ENCODE results near the gene DDX60.
"Not testable (repeated sequence)": the region's sequence is repeated elsewhere in the genome, so short reads cannot be mapped to it uniquely, and the experiment has no call there.

The DDX60 gene

GRCh38 chr4:168293386-168293975 lies 25.1 kb downstream of the DDX60 start:
- no peak for DNase-seq

GRCh38 chr4:168291242-168291641 lies 27.3 kb downstream of the DDX60 start:
- DNase-seq, result no peak

- DNase-seq, result not testable (repeated sequence)
Observed at GRCh38 chr4:168285850-168286249, 32.7 kb downstream of the DDX60 start.

- DNase-seq, result no peak
Observed at GRCh38 chr4:168279556-168279955, 39.0 kb downstream of the DDX60 start.

GRCh38 chr4:168275836-168276235 lies 42.7 kb downstream of the DDX60 start:
- no peak for DNase-seq

- no peak for DNase-seq
Observed at GRCh38 chr4:168274871-168275270, 43.7 kb downstream of the DDX60 start.

DNA sequence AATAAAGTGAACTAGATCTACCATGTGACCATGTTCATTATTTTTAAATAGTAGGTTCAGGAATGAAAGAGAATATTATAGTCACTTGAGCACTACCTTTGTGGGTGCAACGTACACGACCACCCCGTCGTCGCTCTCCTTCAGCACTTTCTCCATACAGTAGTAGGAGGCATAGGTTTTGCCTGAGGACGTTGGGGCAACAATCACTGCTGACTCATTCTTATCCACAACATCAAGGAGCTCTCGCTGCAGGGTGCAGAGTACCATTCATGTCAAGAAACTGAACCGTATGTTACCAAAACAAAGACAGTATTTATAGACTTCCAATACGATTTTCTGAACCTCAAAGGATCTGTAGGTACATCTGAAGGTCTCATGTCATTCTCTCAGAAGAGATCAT lies 44.7 kb downstream of the DDX60 start:
- DNase-seq, result peak; percentile 4

- peak; percentile 2 for DNase-seq
Observed at GRCh38 chr4:168272488-168272887, 46.1 kb downstream of the DDX60 start.

GRCh38 chr4:168269896-168270295 lies 48.7 kb downstream of the DDX60 start:
- DNase-seq, result no peak

- DNase-seq, result no peak
Observed at GRCh38 chr4:168265327-168265726, 53.2 kb downstream of the DDX60 start.

DNA sequence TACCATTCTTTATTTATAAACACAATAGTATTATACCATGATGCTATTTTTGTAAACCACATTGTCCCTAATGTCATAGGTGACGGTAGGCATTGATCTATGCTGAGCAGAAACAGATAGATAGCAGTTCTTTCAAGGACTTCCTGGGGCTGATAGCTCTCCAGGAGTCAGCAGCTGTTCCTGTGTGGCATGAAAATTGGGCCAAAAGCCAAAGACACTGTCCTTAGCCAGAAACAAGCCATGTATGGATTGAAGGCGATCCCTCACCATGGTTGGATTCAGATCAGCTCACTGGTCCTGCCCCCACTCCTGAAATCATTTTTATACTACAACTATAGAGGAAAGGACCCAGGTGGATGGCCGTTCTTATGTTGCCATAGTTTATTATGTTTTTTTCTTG lies 53.6 kb downstream of the DDX60 start:
- no peak for DNase-seq

DNA sequence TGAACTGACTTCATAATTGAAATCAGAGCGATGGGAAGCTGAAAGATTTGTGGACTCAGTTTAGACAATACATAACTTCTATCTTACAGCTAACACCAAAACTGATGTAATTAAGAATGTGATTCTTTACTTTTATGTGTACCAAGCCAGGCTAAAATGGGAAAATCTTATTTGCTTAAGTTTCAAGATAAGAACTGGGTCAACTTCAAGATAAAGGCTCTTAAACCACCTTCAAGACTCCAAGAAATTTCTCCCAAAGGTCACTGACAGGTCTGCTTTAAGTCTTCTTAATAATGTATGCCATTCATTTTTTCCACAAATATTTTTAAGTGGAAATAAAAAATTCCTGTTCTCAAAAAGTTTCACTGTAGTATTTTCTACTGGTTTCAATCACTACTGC lies 55.5 kb downstream of the DDX60 start:
- no peak for DNase-seq

- no peak for DNase-seq
Observed at GRCh38 chr4:168259096-168259495, 59.5 kb downstream of the DDX60 start.

DNA sequence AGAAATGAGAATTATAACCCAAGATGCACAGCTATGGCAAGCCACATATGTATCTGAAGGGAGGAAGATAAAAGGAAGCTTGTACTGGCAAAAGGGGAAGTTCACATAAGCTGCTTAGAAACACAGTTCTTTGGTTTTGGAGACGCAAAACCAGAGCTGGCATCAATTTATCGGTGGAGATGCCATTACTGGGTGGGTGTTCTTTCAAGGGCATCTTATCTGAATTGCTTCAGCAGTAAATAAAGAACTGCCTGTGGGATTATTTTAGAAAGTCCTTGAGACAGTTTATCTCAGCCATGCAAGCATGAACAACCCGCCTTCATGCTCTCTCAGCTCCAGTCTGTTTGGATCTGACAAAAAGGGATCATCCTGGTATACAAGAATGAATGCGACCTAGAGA lies 60.8 kb downstream of the DDX60 start:
- no peak for DNase-seq

DNA sequence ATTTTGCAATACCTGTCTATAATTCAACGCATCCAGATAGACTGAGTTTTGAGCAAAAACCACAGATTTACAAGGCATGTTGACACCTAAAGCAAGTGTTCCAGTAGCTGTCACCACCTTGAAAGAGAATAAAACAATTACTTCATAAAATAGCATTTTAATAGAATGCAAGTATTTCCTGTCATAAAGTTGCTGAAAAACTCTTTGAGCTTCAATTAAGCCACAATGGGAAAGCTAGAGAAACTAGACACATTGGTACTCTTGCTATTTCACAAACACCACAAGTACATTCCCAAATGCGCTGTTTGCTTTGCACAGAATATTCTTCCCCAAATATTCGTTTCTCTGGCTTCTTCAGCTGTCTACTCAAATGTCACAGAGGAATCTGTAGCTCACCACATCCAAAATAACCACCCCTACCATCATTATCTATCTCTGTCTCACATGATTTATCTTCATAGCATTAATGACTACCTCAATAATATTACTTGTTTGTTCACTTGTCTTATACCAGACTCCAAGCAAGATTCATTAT lies 70.3 kb downstream of the DDX60 start:
- DNase-seq, result no peak

DNA sequence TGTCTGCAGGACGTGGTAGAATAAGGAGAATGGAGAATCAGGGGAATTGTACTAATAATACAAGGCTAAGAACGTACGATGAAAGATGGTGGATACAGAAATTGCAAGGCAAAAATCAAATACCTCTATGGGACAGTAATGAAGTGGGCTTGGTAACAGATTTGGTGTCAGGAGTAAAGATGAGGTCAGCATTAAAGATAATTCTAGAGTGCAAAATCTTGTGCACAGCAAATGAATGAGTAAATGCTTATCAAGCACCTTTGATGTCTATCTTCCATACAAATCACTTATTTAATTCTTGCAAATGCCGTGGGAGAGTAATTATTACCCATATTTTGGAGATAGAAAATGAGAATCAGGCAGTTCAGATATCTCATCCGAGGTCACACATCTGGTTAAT lies 70.9 kb downstream of the DDX60 start:
- no peak for DNase-seq

DNA sequence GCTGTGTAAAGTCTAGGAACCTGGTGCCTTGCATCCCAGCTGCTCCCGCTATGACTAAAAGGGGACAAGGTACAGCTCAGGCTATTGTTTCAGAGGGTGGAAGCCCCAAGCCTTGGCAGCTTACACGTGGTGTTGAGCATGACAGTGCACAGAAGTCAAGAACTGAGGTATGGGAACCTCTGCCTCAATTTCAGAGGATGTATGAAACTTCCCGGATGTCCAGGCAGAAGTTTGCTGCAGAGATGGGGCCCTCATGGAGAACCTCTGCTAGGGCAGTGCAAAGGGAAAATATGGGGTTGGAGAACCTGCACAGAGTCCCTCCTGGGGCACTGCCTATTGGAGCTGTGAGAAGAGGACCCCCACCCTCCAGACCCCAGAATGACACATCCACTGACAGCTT lies 76.6 kb downstream of the DDX60 start:
- peak; percentile 2 for DNase-seq

- no peak for DNase-seq
Observed at GRCh38 chr4:168240821-168241220, 77.7 kb downstream of the DDX60 start.

GRCh38 chr4:168221301-168221700 lies 97.3 kb downstream of the DDX60 start:
- DNase-seq, result no peak

- DNase-seq, result no peak
Observed at GRCh38 chr4:168220893-168221292, 97.7 kb downstream of the DDX60 start.

GRCh38 chr4:168218645-168219044 lies 99.9 kb downstream of the DDX60 start:
- DNase-seq, result no peak

- DNase-seq, result not testable (repeated sequence)
Observed at GRCh38 chr4:168213511-168213910, 105.0 kb downstream of the DDX60 start.

DNA sequence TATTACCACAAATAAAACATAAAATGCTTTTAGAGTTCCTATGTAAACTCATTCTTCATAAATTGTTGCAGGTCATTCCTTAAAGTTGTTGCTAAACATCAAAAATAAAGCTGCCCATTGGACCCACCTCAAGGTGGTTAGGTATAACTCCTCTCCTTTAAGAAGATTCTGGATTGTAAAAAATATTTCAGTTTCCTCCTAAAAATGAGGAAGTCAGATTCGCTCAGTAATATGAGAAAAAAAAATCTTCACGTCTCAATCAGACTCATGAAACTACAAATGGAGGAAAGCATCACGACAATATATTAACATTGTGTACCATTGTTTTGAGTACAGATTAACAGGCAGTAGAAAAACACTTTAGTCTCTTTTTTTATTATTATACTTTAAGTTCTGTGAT lies 105.9 kb downstream of the DDX60 start:
- DNase-seq, result no peak

- no peak for DNase-seq
Observed at GRCh38 chr4:168208957-168209614, 109.5 kb downstream of the DDX60 start.
